HepG2 (cell line): ENCODE measurements around the gene ADCY7. TPM values are rescaled to one million over a fixed set of nuclear protein-coding genes. Genes with fewer than 3 reads are reported as not detected.
A peak's percentile ranks its signal among the peaks of the same experiment; 100 is the strongest.

Source experiments
- ARNT ChIP-seq: fragments of 450-650 bp; IDR thresholded peaks from 2 replicates; pipeline ENCODE4 v1.6.1; 2017
- ARNTL ChIP-seq: sonication (generic); formaldehyde crosslinking; IDR thresholded peaks from 2 replicates; pipeline ENCODE4 v1.4.0; 2020; ENCODE audit warnings: mild to moderate bottlenecking, missing genetic modification reagents
- CAMTA2 ChIP-seq: sonication (generic); formaldehyde crosslinking; IDR thresholded peaks from 2 replicates; pipeline ENCODE4 v1.4.0; 2020; ENCODE audit warnings: mild to moderate bottlenecking, missing genetic modification reagents, borderline replicate concordance
- HHEX ChIP-seq: IDR thresholded peaks from 2 replicates; pipeline ENCODE4 v1.6.1; 2016; ENCODE audit warnings: control low read depth
- HNRNPH1 ChIP-seq: fragments of 200-400 bp; formaldehyde crosslinking; optimal IDR thresholded peaks from 2 replicates; pipeline ENCODE3; 2017; ENCODE audit warnings: mild to moderate bottlenecking, low read depth, low read length
- KMT2B ChIP-seq: IDR thresholded peaks from 2 replicates; pipeline ENCODE4 v1.6.1; 2016; ENCODE audit warnings: missing genetic modification reagents, missing compliant biosample characterization
- NCOA2 ChIP-seq: sonication (generic); formaldehyde crosslinking; IDR thresholded peaks from 2 replicates; pipeline ENCODE4 v1.8.0; 2022; ENCODE audit warnings: inconsistent platforms
- POLR2G ChIP-seq: fragments of 200-400 bp; formaldehyde crosslinking; IDR thresholded peaks from 2 replicates; pipeline ENCODE4 v1.6.1; 2018; ENCODE audit warnings: mild to moderate bottlenecking, low read depth, low read length, moderate library complexity
- RXRB ChIP-seq: IDR thresholded peaks from 2 replicates; pipeline ENCODE4 v1.6.1; 2016; ENCODE audit warnings: borderline replicate concordance, missing genetic modification reagents, missing compliant biosample characterization
- SALL1 ChIP-seq: sonication (generic); formaldehyde crosslinking; IDR thresholded peaks from 2 replicates; pipeline ENCODE4 v1.8.0; 2022; ENCODE audit warnings: mild to moderate bottlenecking, missing genetic modification reagents
- SMC3 ChIP-seq: IDR thresholded peaks from 2 replicates; pipeline ENCODE4 v1.6.1; 2011; ENCODE audit warnings: low read length, improper control_type of control experiment
- TBX2 ChIP-seq: sonication (generic); formaldehyde crosslinking; IDR thresholded peaks from 2 replicates; pipeline ENCODE4 v1.5.0; 2020; ENCODE audit warnings: missing genetic modification reagents, mild to moderate bottlenecking, borderline replicate concordance
- ZMAT3 ChIP-seq: sonication (generic); formaldehyde crosslinking; conservative IDR thresholded peaks from 2 replicates; pipeline ENCODE4 v1.7.0; 2021; ENCODE audit warnings: missing genetic modification reagents
- ZNF138 ChIP-seq: sonication (generic); formaldehyde crosslinking; IDR thresholded peaks from 2 replicates; pipeline ENCODE4 v1.5.0; 2020; ENCODE audit warnings: mild to moderate bottlenecking, low read depth, missing genetic modification reagents
- ZNF180 ChIP-seq: sonication (generic); formaldehyde crosslinking; IDR thresholded peaks from 2 replicates; pipeline ENCODE4 v1.4.0; 2020; ENCODE audit warnings: low read depth, missing genetic modification reagents, borderline replicate concordance
- ZNF563 ChIP-seq: sonication (generic); formaldehyde crosslinking; IDR thresholded peaks from 2 replicates; pipeline ENCODE4 v1.8.0; 2022; ENCODE audit warnings: mild to moderate bottlenecking, moderate library complexity, missing genetic modification reagents
- ZNF703 ChIP-seq: sonication (generic); formaldehyde crosslinking; IDR thresholded peaks from 2 replicates; pipeline ENCODE4 v1.5.1; 2020; ENCODE audit warnings: missing genetic modification reagents, mild to moderate bottlenecking, moderate library complexity, borderline replicate concordance
- ZNF749 ChIP-seq: sonication (generic); formaldehyde crosslinking; IDR thresholded peaks from 2 replicates; pipeline ENCODE4 v1.8.0; 2022; ENCODE audit warnings: mild to moderate bottlenecking, missing genetic modification reagents, moderate library complexity, borderline replicate concordance
- ZNF788 ChIP-seq: sonication (generic); formaldehyde crosslinking; IDR thresholded peaks from 2 replicates; pipeline ENCODE4 v1.5.0; 2020; ENCODE audit warnings: mild to moderate bottlenecking, missing genetic modification reagents, borderline replicate concordance
- polyA plus RNA-seq, 8 experiments: library from polyadenylated mRNA; depleted of rRNA in 3 of 8; stranded (reverse) in 7 of 8; unstranded in 1 of 8; fragments of >200 nt; fragmentation: Illumina TruSeq in 4 of 8; extraction: Trizol in 4 of 8; gene quantifications; 2 replicates each; pipeline versions ENCODE4 v1.2.1 to v1.2.3, GENCODE V29; 2011 to 2016; ENCODE audit warnings: low read depth in 4 of 8, missing spikeins in 1 of 8, mixed read lengths in 1 of 8; ENCODE audit not compliant: insufficient read depth in 1 of 8
- total RNA-seq, 5 experiments: library from RNA; depleted of rRNA; stranded (reverse); fragments of >200 nt; fragmentation: Illumina TruSeq; extraction: Trizol; gene quantifications; 2 replicates each; pipeline ENCODE4 v1.2.3, GENCODE V29; 2016; ENCODE audit warnings: low read depth in 1 of 5
- TF ChIP-seq, protein P1 (sequence below): sonication (generic); formaldehyde crosslinking; IDR thresholded peaks from 2 replicates; pipeline ENCODE4 v1.4.0; 2020; ENCODE audit warnings: missing genetic modification reagents
- TF ChIP-seq, protein P2 (sequence below): sonication (generic); formaldehyde crosslinking; IDR thresholded peaks from 2 replicates; pipeline ENCODE4 v1.5.0; 2020; ENCODE audit warnings: missing genetic modification reagents, mild to moderate bottlenecking, borderline replicate concordance
- TF ChIP-seq, protein P3 (sequence below): sonication (generic); formaldehyde crosslinking; IDR thresholded peaks from 2 replicates; pipeline ENCODE4 v1.4.0; 2020; ENCODE audit warnings: mild to moderate bottlenecking, missing genetic modification reagents
- TF ChIP-seq, protein P4 (sequence below): IDR thresholded peaks from 2 replicates; pipeline ENCODE4 v1.6.1; 2012; ENCODE audit warnings: inconsistent platforms
- TF ChIP-seq, protein P5 (sequence below): sonication (generic); formaldehyde crosslinking; IDR thresholded peaks from 2 replicates; pipeline ENCODE4 v1.5.1; 2020; ENCODE audit warnings: missing genetic modification reagents, mild to moderate bottlenecking, borderline replicate concordance
- TF ChIP-seq, protein P6 (sequence below): sonication (generic); formaldehyde crosslinking; conservative IDR thresholded peaks from 2 replicates; pipeline ENCODE4 v1.4.0; 2020; ENCODE audit warnings: missing genetic modification reagents

Gene ADCY7
- total and polyA plus RNA-seq, 2 of the 13 experiments (the other 11 are each of a cell fraction or from before 2014, with no cell fraction given): 2.2 to 4.3 TPM

DNA sequence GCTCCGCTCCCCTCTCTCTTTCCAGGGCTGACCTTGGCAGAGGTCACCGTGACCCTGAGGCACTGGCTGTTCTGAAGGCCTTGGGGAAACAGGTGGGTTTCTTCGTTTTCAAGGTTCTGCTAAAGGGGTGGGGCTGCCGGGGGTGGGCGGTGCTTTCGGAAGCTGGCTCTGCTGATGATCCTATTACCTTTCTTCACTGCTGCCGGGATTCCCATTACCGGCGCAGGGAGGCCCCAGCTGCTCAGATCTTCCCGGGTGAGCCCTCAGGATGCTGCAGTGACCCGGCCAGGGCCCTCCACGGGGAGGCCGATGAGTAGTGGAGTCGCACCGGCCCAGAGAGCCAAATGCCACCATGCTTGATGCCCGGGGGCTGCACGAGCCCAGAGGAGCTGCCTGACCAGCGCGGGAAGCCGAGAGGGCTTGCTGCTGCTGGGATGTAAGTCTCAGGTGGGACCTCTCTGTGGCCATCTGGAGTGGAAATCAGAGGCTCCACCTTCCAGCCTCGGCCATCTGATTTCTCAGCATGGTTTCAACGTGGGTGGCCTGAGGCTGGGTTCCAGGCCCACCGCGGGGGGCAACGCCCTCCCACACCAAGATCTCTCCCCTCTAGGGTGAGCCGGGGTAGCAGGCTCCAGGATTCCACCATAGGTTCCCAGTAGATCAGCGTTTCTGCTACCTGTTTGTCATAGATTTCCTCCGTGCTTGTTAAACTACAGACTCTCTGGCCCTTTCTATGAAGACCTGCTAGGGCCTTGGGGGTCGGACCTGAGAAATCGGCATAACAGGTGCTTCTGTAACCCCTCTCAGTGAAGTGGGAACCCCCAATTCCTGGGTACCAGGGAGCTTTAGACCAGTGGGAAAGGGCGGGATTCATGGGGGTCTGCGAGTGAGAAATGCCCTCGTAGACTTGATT, 21.6 kb upstream of the ADCY7 start (continued):
- TF ChIP-seq ARNT (no peak), ZNF703 (CRISPR knock-in tag) (no peak), KMT2B (CRISPR knock-in tag) (no peak), ZNF138 (CRISPR knock-in tag) (no peak), NCOA2 (no peak), ZNF749 (no peak), ZNF180 (CRISPR knock-in tag) (no peak), ZNF563 (CRISPR knock-in tag) (no peak), SMC3 (no peak), ZNF788 (peak; percentile 44; the same call in 1 of the 2 replicates), POLR2G (no peak), SALL1 (CRISPR knock-in tag) (no peak), HHEX (CRISPR knock-in tag) (no peak), HNRNPH1 (no peak), TBX2 (CRISPR knock-in tag) (0 out of 2 replicates have a peak, but pooled peaks have one; percentile 36), ZMAT3 (CRISPR knock-in tag) (no peak), CAMTA2 (0 out of 2 replicates have a peak, but pooled peaks have one; percentile 75), RXRB (CRISPR knock-in tag) (no peak), ARNTL (CRISPR knock-in tag) (no peak)
- TF ChIP-seq, protein P1, sequence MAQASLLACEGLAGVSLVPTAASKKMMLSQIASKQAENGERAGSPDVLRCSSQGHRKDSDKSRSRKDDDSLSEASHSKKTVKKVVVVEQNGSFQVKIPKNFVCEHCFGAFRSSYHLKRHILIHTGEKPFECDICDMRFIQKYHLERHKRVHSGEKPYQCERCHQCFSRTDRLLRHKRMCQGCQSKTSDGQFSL: no peak
- TF ChIP-seq, protein P2, sequence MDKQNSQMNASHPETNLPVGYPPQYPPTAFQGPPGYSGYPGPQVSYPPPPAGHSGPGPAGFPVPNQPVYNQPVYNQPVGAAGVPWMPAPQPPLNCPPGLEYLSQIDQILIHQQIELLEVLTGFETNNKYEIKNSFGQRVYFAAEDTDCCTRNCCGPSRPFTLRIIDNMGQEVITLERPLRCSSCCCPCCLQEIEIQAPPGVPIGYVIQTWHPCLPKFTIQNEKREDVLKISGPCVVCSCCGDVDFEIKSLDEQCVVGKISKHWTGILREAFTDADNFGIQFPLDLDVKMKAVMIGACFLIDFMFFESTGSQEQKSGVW (CRISPR knock-in tag): no peak
- TF ChIP-seq, protein P3, sequence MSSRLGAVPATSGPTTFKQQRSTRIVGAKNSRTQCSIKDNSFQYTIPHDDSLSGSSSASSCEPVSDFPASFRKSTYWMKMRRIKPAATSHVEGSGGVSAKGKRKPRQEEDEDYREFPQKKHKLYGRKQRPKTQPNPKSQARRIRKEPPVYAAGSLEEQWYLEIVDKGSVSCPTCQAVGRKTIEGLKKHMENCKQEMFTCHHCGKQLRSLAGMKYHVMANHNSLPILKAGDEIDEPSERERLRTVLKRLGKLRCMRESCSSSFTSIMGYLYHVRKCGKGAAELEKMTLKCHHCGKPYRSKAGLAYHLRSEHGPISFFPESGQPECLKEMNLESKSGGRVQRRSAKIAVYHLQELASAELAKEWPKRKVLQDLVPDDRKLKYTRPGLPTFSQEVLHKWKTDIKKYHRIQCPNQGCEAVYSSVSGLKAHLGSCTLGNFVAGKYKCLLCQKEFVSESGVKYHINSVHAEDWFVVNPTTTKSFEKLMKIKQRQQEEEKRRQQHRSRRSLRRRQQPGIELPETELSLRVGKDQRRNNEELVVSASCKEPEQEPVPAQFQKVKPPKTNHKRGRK: no peak
- TF ChIP-seq, protein P4, sequence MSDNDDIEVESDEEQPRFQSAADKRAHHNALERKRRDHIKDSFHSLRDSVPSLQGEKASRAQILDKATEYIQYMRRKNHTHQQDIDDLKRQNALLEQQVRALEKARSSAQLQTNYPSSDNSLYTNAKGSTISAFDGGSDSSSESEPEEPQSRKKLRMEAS: no peak
- TF ChIP-seq, protein P5, sequence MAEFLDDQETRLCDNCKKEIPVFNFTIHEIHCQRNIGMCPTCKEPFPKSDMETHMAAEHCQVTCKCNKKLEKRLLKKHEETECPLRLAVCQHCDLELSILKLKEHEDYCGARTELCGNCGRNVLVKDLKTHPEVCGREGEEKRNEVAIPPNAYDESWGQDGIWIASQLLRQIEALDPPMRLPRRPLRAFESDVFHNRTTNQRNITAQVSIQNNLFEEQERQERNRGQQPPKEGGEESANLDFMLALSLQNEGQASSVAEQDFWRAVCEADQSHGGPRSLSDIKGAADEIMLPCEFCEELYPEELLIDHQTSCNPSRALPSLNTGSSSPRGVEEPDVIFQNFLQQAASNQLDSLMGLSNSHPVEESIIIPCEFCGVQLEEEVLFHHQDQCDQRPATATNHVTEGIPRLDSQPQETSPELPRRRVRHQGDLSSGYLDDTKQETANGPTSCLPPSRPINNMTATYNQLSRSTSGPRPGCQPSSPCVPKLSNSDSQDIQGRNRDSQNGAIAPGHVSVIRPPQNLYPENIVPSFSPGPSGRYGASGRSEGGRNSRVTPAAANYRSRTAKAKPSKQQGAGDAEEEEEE (CRISPR knock-in tag): no peak
- TF ChIP-seq, protein P6, sequence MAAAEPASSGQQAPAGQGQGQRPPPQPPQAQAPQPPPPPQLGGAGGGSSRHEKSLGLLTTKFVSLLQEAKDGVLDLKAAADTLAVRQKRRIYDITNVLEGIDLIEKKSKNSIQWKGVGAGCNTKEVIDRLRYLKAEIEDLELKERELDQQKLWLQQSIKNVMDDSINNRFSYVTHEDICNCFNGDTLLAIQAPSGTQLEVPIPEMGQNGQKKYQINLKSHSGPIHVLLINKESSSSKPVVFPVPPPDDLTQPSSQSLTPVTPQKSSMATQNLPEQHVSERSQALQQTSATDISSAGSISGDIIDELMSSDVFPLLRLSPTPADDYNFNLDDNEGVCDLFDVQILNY (CRISPR knock-in tag): no peak
